CD4-positive, alpha-beta T cell treated with Interferon gamma for 1 hour (primary cell): ENCODE measurements around the gene IQCK.

Experiments
- DNase-seq: peaks from one replicate; pipeline ENCODE4 v3.0.0-alpha.2; 2020

IQCK gene

DNA sequence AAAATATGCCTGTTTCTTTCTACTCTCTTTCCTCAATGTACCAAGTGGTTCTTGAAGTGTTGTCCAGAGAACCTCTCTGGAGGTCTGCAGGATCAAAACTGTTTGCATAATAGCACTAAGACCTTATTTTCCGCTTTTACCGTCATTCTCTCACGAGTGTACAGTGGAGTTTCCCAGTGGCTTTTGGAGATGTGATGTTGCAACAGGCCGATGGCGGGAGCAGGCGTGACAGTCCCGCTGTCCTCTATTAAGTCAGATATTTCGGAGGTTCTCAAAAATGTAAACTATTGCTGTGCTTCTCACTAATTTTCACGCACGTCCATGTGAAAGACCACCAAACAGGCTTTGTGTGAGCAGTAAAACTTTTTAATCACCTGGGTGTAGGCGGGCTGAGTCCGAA lies 174.8 kb downstream of the IQCK start:
- no peak for DNase-seq

DNA sequence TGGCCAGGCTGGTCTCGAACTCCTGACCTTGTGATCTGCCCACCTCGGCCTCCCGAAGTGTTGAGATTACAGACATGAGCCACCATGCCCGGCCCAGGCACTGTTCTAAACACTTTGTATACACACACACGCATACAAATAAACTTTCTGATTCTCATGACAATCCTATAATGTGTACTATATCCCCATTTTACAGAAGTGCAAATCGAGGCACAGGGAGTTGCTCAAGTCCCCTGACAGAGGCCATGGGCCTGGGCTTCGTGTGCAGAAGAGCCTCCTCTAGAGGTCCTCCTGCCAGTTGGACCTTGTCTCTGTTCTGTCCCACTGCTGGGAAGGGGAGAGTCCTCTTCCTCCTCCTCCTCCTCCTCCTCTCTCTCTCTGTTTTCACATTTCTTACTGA lies 176.5 kb downstream of the IQCK start:
- DNase-seq: no peak

- no peak for DNase-seq
Measured at GRCh38 chr16:19896951-19897350, 178.9 kb downstream of the IQCK start.

GRCh38 chr16:19898166-19898565 lies 180.1 kb downstream of the IQCK start:
- no peak for DNase-seq

- no peak for DNase-seq
Measured at GRCh38 chr16:19898924-19899604, 181.0 kb downstream of the IQCK start.

DNA sequence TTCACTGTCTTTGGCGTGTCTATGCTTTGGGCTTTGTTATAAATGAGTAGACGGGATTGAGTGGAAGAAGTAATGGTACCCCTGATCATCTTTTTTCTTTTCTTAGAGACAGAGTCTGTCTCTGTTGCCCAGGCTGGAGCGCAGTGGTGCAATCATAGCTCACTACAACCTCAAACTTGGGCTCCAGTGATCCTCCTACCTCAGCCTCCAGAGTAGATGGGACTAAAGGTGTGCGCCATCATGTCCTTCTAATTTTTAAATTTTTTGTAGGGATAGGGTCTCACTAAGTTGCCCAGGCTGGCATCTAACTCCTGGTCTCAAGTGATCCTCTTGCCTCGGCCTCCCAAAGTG lies 181.5 kb downstream of the IQCK start:
- no peak for DNase-seq

DNA sequence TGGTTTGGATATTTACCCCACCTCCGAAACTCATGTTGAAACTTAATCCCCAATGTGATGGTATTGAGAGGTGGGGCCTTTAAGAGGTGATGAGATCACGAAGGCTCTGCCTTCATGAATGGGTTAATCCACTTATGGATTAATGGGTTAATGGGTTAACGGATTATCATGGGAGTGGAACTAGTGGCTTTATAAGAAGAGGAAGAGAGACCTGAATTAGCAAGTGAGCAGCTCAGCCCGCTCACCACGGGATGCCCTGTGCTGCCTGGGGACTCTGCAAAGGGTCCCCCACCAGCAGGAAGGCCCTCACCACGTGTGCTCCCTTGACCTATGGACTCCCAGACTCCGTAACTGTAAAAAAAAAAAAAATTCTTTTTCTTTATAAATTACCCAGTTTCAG lies 183.1 kb downstream of the IQCK start:
- no peak for DNase-seq

DNA sequence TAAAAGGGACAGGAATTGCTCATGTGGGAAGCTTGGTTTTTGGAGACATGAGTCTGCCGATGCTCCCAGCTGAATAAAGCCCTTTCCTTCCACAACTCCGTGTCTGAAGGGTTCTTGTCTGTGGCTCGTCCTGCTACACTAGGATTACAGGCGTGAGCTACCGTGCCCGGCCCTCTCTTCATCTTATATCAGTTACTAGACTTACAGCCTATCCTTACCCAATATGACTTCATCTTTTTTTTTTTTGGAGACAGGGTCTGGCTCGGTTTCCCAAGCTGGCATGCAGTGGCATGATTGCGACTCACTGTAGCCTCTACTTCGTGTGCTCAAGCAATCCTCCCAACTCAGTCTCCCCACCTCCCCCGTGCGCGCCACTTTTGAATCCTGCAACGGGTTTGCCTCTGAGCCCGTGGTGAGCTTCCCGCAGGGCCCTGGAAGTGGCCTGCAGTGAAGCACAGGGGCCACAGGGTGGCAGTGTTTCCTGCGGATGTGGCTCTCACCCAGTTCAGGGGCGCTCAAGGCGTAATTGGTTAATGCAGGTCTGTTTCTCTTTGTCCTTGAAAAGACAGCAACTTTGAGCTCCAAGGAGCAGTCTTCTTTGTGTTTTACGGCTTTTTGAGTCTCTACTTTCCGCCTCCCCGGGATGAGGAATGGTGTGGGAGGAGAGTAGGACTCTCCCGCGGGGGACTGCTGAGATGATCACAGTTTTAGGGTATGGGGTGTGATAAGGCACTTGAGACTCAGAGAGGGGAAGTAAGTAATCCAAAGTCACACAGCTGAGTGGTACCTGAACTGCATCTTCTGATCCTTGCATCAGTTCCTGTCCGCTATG lies 189.3 kb downstream of the IQCK start:
- DNase-seq: peak; percentile 52
